ENCODE results near the gene TKTL2. TPM values are rescaled to one million over a fixed set of nuclear protein-coding genes. Genes with fewer than 3 reads are reported as not detected.
A peak's percentile ranks its signal among the peaks of the same experiment; 100 is the strongest.

The TKTL2 gene
- total RNA-seq, 2 experiments from 2014 or later = not detected

GRCh38 chr4:163485589-163485988 is 12.0 kb upstream of the TKTL2 start:
- TF ChIP-seq EZH2phosphoT487 (IDR thresholded peaks at IDR 0.05; ENCODE audit: borderline replicate concordance, low read depth, low read length) = no peak
- TF ChIP-seq, protein P1, sequence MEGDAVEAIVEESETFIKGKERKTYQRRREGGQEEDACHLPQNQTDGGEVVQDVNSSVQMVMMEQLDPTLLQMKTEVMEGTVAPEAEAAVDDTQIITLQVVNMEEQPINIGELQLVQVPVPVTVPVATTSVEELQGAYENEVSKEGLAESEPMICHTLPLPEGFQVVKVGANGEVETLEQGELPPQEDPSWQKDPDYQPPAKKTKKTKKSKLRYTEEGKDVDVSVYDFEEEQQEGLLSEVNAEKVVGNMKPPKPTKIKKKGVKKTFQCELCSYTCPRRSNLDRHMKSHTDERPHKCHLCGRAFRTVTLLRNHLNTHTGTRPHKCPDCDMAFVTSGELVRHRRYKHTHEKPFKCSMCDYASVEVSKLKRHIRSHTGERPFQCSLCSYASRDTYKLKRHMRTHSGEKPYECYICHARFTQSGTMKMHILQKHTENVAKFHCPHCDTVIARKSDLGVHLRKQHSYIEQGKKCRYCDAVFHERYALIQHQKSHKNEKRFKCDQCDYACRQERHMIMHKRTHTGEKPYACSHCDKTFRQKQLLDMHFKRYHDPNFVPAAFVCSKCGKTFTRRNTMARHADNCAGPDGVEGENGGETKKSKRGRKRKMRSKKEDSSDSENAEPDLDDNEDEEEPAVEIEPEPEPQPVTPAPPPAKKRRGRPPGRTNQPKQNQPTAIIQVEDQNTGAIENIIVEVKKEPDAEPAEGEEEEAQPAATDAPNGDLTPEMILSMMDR (conservative IDR thresholded peaks at IDR 0.05; ENCODE audit: low read length) = no peak

DNA sequence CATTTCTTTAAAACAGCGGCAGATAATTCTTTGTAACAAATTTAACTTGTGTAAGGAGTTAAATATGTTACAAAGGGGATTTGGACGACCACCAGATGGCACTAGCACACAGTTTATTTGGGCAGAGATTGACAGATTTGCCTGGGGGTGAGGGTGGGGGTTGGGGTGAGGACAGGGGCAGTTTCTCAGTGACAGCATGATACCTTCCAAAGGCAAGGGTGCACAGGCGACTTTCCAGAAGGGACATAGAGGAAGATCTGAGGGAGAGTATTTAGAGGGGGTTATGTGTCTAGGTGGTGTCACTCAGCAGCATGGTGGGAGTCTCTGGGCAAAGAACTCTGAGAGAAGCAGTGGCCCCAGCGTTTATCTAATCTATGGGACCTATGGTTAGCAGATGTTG is 11.4 kb upstream of the TKTL2 start:
- Histone ChIP-seq H4K20me1 (ENCODE audit: insufficient read depth, low read length) (no peaks in the 10 kb centered on the region), H3K4me1 (ENCODE audit: insufficient read depth, low read length, poor library complexity, severe bottlenecking) (peaks cover 30% of the 10 kb centered on the region), H3K36me3 (ENCODE audit: insufficient read depth, low read length) (no peaks in the 10 kb centered on the region), H3K4me2 (ENCODE audit: low read length) (no peak overlapping the region), H3K9me3 (ENCODE audit: low read length) (no peaks in the 10 kb centered on the region), H3K79me2 (ENCODE audit: insufficient read depth, low read depth, low read length) (no peaks in the 10 kb centered on the region), H2AFZ (ENCODE audit: low read length) (no peak overlapping the region; the same call in 1 of the 2 replicates), H3K4me3 (ENCODE audit: low read depth, low read length, poor library complexity, severe bottlenecking) (no peak overlapping the region), H3K27ac (ENCODE audit: low read depth, low read length, poor library complexity, severe bottlenecking) (no peak overlapping the region), H3K9me2 (ENCODE audit: insufficient read depth, low read length) (no peaks in the 10 kb centered on the region)
- TF ChIP-seq, protein P1 (conservative IDR thresholded peaks at IDR 0.05; ENCODE audit: low read length) = peak; percentile 96
- no peak for TF ChIP-seq EZH2phosphoT487 (IDR thresholded peaks at IDR 0.05; ENCODE audit: borderline replicate concordance, low read depth, low read length)
- ChIA-PET POLR2A (interaction anchor here (0.7 to 3.1 kb wide), 4 partner anchors 9 to 168 kb away, joined by 3 to 13 read pairs (median 3); partner anchors contain the start of gene TMA16), CTCF (ENCODE audit: unreplicated experiment) (no interaction called here)
- DNase-seq (ENCODE audit: low spot score) = peak; percentile 77
- BruUV-seq (replicated peaks) = no TSS peak
- intact Hi-C loops (cut with micrococcal nuclease; ENCODE audit: unreplicated experiment) = loop anchor here (1.0 to 5.0 kb wide), 5 partner anchors 59 to 988 kb away; no protein-coding TSS in a partner anchor

More at GRCh38 chr4:163485589-163485988, 12.0 kb upstream of the TKTL2 start:
- Histone ChIP-seq H3K27ac (ENCODE audit: low read depth, low read length, poor library complexity, severe bottlenecking) (no peak overlapping the region), H3K36me3 (ENCODE audit: insufficient read depth, low read length) (no peaks in the 10 kb centered on the region), H4K20me1 (ENCODE audit: insufficient read depth, low read length) (no peaks in the 10 kb centered on the region), H3K4me1 (ENCODE audit: insufficient read depth, low read length, poor library complexity, severe bottlenecking) (peaks cover 30% of the 10 kb centered on the region), H2AFZ (ENCODE audit: low read length) (no peak overlapping the region; the same call in 1 of the 2 replicates), H3K9me2 (ENCODE audit: insufficient read depth, low read length) (no peaks in the 10 kb centered on the region), H3K4me2 (ENCODE audit: low read length) (no peak overlapping the region), H3K4me3 (ENCODE audit: low read depth, low read length, poor library complexity, severe bottlenecking) (no peak overlapping the region), H3K79me2 (ENCODE audit: insufficient read depth, low read depth, low read length) (no peaks in the 10 kb centered on the region), H3K9me3 (ENCODE audit: low read length) (no peaks in the 10 kb centered on the region)
- no peak for DNase-seq (ENCODE audit: low spot score)
- POLR2A ChIA-PET = interaction anchor here (0.6 to 3.1 kb wide), 7 partner anchors 8 to 319 kb away, joined by 3 to 13 read pairs (median 3); partner anchors contain the start of genes NAF1 and TMA16
- no TSS peak for BruUV-seq (replicated peaks)
- CTCF ChIA-PET (ENCODE audit: unreplicated experiment) = interaction anchor here (0.8 to 2.6 kb wide), 2 partner anchors 58 to 188 kb away, joined by 3 to 12 read pairs; no protein-coding TSS in a partner anchor
- intact Hi-C loops (cut with micrococcal nuclease; ENCODE audit: unreplicated experiment) = loop anchor here (1.0 to 2.0 kb wide), 3 partner anchors 63 to 269 kb away; no protein-coding TSS in a partner anchor

DNA sequence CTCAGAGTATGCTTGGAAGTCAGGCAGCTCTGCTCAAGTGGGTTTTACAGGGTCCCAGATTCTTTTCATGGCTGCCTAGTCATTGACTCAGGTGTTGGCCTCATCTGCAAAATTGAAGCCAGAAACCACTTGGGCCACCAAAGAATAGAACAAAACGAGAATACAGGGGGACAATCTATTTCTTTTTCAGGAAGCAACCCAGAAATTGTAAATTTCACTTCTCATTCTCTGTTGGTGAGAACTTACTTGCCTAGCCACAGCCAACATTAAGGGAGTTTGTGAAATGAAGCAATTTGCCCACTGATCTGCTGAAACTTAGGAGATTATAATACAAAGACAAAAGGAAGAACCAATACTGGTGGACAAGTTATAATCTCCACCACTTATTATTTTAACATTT is 8.6 kb upstream of the TKTL2 start:
- Histone ChIP-seq H3K4me1 (ENCODE audit: insufficient read depth, low read length, poor library complexity, severe bottlenecking) (peaks cover 30% of the 10 kb centered on the region), H4K20me1 (ENCODE audit: insufficient read depth, low read length) (no peaks in the 10 kb centered on the region), H3K9me2 (ENCODE audit: insufficient read depth, low read length) (no peaks in the 10 kb centered on the region), H3K4me2 (ENCODE audit: low read length) (peak overlapping the region; percentile 35), H3K36me3 (ENCODE audit: insufficient read depth, low read length) (no peaks in the 10 kb centered on the region), H3K9me3 (ENCODE audit: low read length) (no peaks in the 10 kb centered on the region), H3K27ac (ENCODE audit: low read depth, low read length, poor library complexity, severe bottlenecking) (no peak overlapping the region), H3K4me3 (ENCODE audit: low read depth, low read length, poor library complexity, severe bottlenecking) (no peak overlapping the region), H2AFZ (ENCODE audit: low read length) (peak overlapping the region; percentile 86; the same call in 1 of the 2 replicates), H3K79me2 (ENCODE audit: insufficient read depth, low read depth, low read length) (no peaks in the 10 kb centered on the region)
- ChIA-PET POLR2A (interaction anchor here (0.6 to 1.0 kb wide), 3 partner anchors 10 to 1248 kb away, joined by 4 to 8 read pairs (median 4); no protein-coding TSS in a partner anchor), CTCF (ENCODE audit: unreplicated experiment) (no interaction called here)
- TF ChIP-seq EZH2phosphoT487 (IDR thresholded peaks at IDR 0.05; ENCODE audit: borderline replicate concordance, low read depth, low read length) = no peak
- TF ChIP-seq, protein P1 (conservative IDR thresholded peaks at IDR 0.05; ENCODE audit: low read length) = no peak
- peak; percentile 20 for DNase-seq (ENCODE audit: low spot score)
- intact Hi-C loops (cut with micrococcal nuclease; ENCODE audit: unreplicated experiment) = loop anchor here (5.0 kb wide), 1 partner anchor 985 kb away; no protein-coding TSS in a partner anchor
- BruUV-seq (replicated peaks) = no TSS peak

All from OCI-LY7 (cell line).